HEK293 (cell line): ENCODE results near the gene DZIP1L.

Source experiments
- ATF2 ChIP-seq: fragments of 450-650 bp; formaldehyde crosslinking; IDR thresholded peaks from 2 replicates; pipeline ENCODE4 v1.5.1; 2016; ENCODE audit warnings: missing biosample characterization, missing genetic modification characterization, low read depth
- CTCF ChIP-seq: fragments of 450-650 bp; formaldehyde crosslinking; IDR thresholded peaks from 2 replicates; pipeline ENCODE4 v1.5.1; 2016; ENCODE audit warnings: missing biosample characterization, missing genetic modification characterization
- HOXD13 ChIP-seq: sonication (generic); formaldehyde crosslinking; IDR thresholded peaks from 2 replicates; pipeline ENCODE4 v1.8.0; 2022; ENCODE audit warnings: missing genetic modification reagents, borderline replicate concordance
- ZBTB1 ChIP-seq: fragments of 450-650 bp; formaldehyde crosslinking; IDR thresholded peaks from 2 replicates; pipeline ENCODE4 v1.5.1; 2016; ENCODE audit warnings: missing biosample characterization, missing genetic modification characterization
- ZBTB21 ChIP-seq: fragments of 450-650 bp; formaldehyde crosslinking; IDR thresholded peaks from 2 replicates; pipeline ENCODE4 v1.5.1; 2017; ENCODE audit warnings: missing biosample characterization, missing genetic modification characterization
- ZBTB26 ChIP-seq: fragments of 450-650 bp; formaldehyde crosslinking; optimal IDR thresholded peaks from 2 replicates; pipeline ENCODE3; 2016; ENCODE audit warnings: missing biosample characterization, mild to moderate bottlenecking, missing genetic modification characterization
- ZBTB44 ChIP-seq: fragments of 450-650 bp; IDR thresholded peaks from 2 replicates; pipeline ENCODE4 v1.5.1; 2018; ENCODE audit warnings: missing biosample characterization, mild to moderate bottlenecking, missing genetic modification characterization

GRCh38 chr3:138032567-138032966 is 82.8 kb downstream of the DZIP1L start:
- TF ChIP-seq CTCF (no peak), ATF2 (no peak), ZBTB44 (no peak), ZBTB21 (no peak), HOXD13 (CRISPR knock-in tag) (no peak), ZBTB26 (tag by site-specific recombination) (no peak), ZBTB1 (tag by site-specific recombination) (no peak)
